ENCODE results near the gene CHRNA7.

- TF ChIP-seq POLR2A (IDR thresholded peaks at IDR 0.05; ENCODE audit: low read depth, low read length) (no peak), POLR2AphosphoS5 (IDR thresholded peaks at IDR 0.05; ENCODE audit: low read depth, low read length) (no peak)
Observed at GRCh38 chr15:32106401-32107381, 76.4 kb downstream of the CHRNA7 start.
